HCT116 (cell line): ENCODE results near the gene REEP6. TPM values are rescaled to one million over a fixed set of nuclear protein-coding genes. Genes with fewer than 3 reads are reported as not detected.

Source experiments
- ATAC-seq: fragments of 200-7000 bp; cut with Tn5 transposase; 2 replicates; pipeline ENCODE4 v1.9.1; 2020; ENCODE audit warnings: mild to moderate bottlenecking, moderate library complexity
- BruUV-seq: library from RNA; stranded (reverse); fragments of 400-500 nt; replicated peaks from 2 replicates; lab custom pipeline; 2021; lab: Mats Ljungman, UMichigan
- CTCF ChIA-PET: fragments of 300-600 bp; sonication (Branson Sonifier 250); formaldehyde crosslinking; loops from one replicate; lab custom pipeline; 2021; ENCODE audit warnings: antibody characterized with exemption; lab: Charles Lee
- POLR2A ChIA-PET: fragments of 300-600, 350-600 bp; sonication (Branson Sonifier 250); formaldehyde crosslinking; loops from one replicate; lab custom pipeline; 2021; ENCODE audit warnings: antibody characterized with exemption; lab: Charles Lee
- RAD21 ChIA-PET, 2 experiments: fragments of 300-600 bp; sonication (Branson Sonifier 250); formaldehyde crosslinking; loops; one replicate each; lab custom pipeline; 2023; ENCODE audit warnings: low total read pairs in 2 of 2; ENCODE audit not compliant: uncharacterized antibody in 2 of 2, unreplicated experiment in 2 of 2, low non-redundant PET in 1 of 2; lab: Charles Lee
- DNase-seq: peaks from one replicate; pipeline ENCODE4 v3.0.0-alpha.2; 2010; ENCODE audit warnings: low read depth, low spot score
- H2AFZ ChIP-seq: fragments of 200-600 bp; shearing (Covaris generic), sonication (generic); 2 replicates; pipeline ENCODE4 v1.6.1; 2017; ENCODE audit warnings: low read depth, mixed run types, mixed read lengths, antibody characterized with exemption, low read length; ENCODE audit not compliant: poor library complexity, severe bottlenecking
- H3K27ac ChIP-seq: 2 replicates; pipeline ENCODE4 v1.5.1; 2012; ENCODE audit warnings: low read depth, low read length
- H3K27me3 ChIP-seq: fragments of 200-600 bp; sonication (generic); 2 replicates; pipeline ENCODE4 v1.6.1; 2016; ENCODE audit warnings: mixed run types, low read length, mixed read lengths; ENCODE audit not compliant: insufficient read depth
- H3K36me3 ChIP-seq, 2 experiments: fragments of 200-500 bp in 1 of 2; fragments of 200-600 bp in 1 of 2; sonication (Bioruptor generic) in 1 of 2; sonication (generic) in 1 of 2; 2 replicates each; pipeline versions ENCODE4 v1.5.1 to v1.6.1; 2014 to 2016; ENCODE audit warnings: low read length in 2 of 2, inconsistent platforms in 1 of 2, mixed read lengths in 1 of 2, mixed run types in 1 of 2; ENCODE audit not compliant: insufficient read depth in 2 of 2, control insufficient read depth in 1 of 2
- H3K4me1 ChIP-seq, 2 experiments: fragments of 200-600 bp in 1 of 2; sonication (generic) in 1 of 2; 2 replicates each; pipeline versions ENCODE4 v1.5.1 to v1.6.1; 2012 to 2017; ENCODE audit warnings: low read length in 2 of 2, inconsistent platforms in 1 of 2, mild to moderate bottlenecking in 1 of 2, mixed read lengths in 1 of 2, mixed run types in 1 of 2, moderate library complexity in 1 of 2; ENCODE audit not compliant: insufficient read depth in 2 of 2, control insufficient read depth in 1 of 2
- H3K4me2 ChIP-seq: fragments of 200-600 bp; sonication (generic); 2 replicates; pipeline ENCODE4 v1.6.1; 2017; ENCODE audit warnings: mixed run types, low read length, mixed read lengths
- H3K4me3 ChIP-seq, 2 experiments: fragments of 200-600 bp in 1 of 2; sonication (generic) in 1 of 2; replicated peaks in 1 of 2; 2 replicates each; pipeline ENCODE4 v1.5.1; 2011 to 2016; ENCODE audit warnings: low read length in 2 of 2, control low read depth in 1 of 2, low read depth in 1 of 2, mild to moderate bottlenecking in 1 of 2, mixed read lengths in 1 of 2, mixed run types in 1 of 2
- H3K79me2 ChIP-seq: fragments of 200-600 bp; sonication (generic); 2 replicates; pipeline ENCODE4 v1.6.1; 2017; ENCODE audit warnings: mild to moderate bottlenecking, mixed run types, low read length, moderate library complexity, mixed read lengths; ENCODE audit not compliant: insufficient read depth
- H3K9ac ChIP-seq: fragments of 200-600 bp; sonication (generic); 2 replicates; pipeline ENCODE4 v1.6.1; 2016; ENCODE audit warnings: low read length, mixed read lengths
- H3K9me2 ChIP-seq: fragments of 200-600 bp; sonication (generic), shearing (Covaris generic); 2 replicates; pipeline ENCODE4 v1.6.1; 2017; ENCODE audit warnings: mixed run types, mild to moderate bottlenecking, moderate library complexity; ENCODE audit not compliant: insufficient read depth
- H3K9me3 ChIP-seq, 2 experiments: fragments of 200-500 bp in 1 of 2; fragments of 200-600 bp in 1 of 2; sonication (Bioruptor generic) in 1 of 2; sonication (generic) in 1 of 2; 2 replicates each; pipeline ENCODE4 v1.6.1; 2014 to 2017; ENCODE audit warnings: low read length in 2 of 2, mixed read lengths in 2 of 2, inconsistent platforms in 1 of 2, low read depth in 1 of 2, mild to moderate bottlenecking in 1 of 2, mixed run types in 1 of 2, moderate library complexity in 1 of 2; ENCODE audit not compliant: control insufficient read depth in 1 of 2, insufficient read depth in 1 of 2
- H4K20me1 ChIP-seq: fragments of 200-600 bp; sonication (generic), shearing (Covaris generic); 2 replicates; pipeline ENCODE4 v1.6.1; 2017; ENCODE audit warnings: mixed run types, mild to moderate bottlenecking, moderate library complexity; ENCODE audit not compliant: insufficient read depth
- CEBPB ChIP-seq: IDR thresholded peaks from 2 replicates; pipeline ENCODE4 v1.6.1; 2012; ENCODE audit warnings: low read depth
- EGR1 ChIP-seq: IDR thresholded peaks from 2 replicates; pipeline ENCODE4 v1.6.1; 2012; ENCODE audit warnings: low read depth
- FOSL1 ChIP-seq: IDR thresholded peaks from 2 replicates; pipeline ENCODE4 v1.6.1; 2012; ENCODE audit warnings: low read depth
- RAD21 ChIP-seq: IDR thresholded peaks from 2 replicates; pipeline ENCODE4 v1.6.1; 2012; ENCODE audit warnings: low read depth, mild to moderate bottlenecking
- SRF ChIP-seq: IDR thresholded peaks from 2 replicates; pipeline ENCODE4 v1.6.1; 2012; ENCODE audit warnings: low read depth
- TCF7L2 ChIP-seq: IDR thresholded peaks from 2 replicates; pipeline ENCODE4 v1.7.0; 2011; ENCODE audit warnings: borderline replicate concordance, inconsistent platforms; ENCODE audit not compliant: insufficient read depth, insufficient read length; ENCODE audit errors: extremely low read depth
- YY1 ChIP-seq: IDR thresholded peaks from 2 replicates; pipeline ENCODE4 v1.6.1; 2011; ENCODE audit warnings: low read length, low read depth, moderate library complexity, mild to moderate bottlenecking; ENCODE audit not compliant: insufficient replicate concordance; ENCODE audit errors: extremely low read depth
- ZFX ChIP-seq: fragments of 450-650 bp; IDR thresholded peaks from 2 replicates; pipeline ENCODE4 v1.6.1; 2017
- ZNF274 ChIP-seq: fragments of 200-500 bp; sonication (Bioruptor generic); IDR thresholded peaks from 2 replicates; pipeline ENCODE4 v1.6.1; 2014; ENCODE audit warnings: mild to moderate bottlenecking, low read depth, low read length, inconsistent platforms
- intact Hi-C: fragments of 100-400 bp; cut with micrococcal nuclease; formaldehyde crosslinking; loops from 2 replicates; pipeline ENCODE4 v1.10.0; 2022
- total RNA-seq: library from RNA; stranded (reverse); gene quantifications from one replicate; pipeline ENCODE4 v1.2.1, GENCODE V29; 2021; ENCODE audit not compliant: unreplicated experiment
- TF ChIP-seq, protein P1 (sequence below): IDR thresholded peaks from 2 replicates; pipeline ENCODE4 v1.6.1; 2012

Gene REEP6
- total RNA-seq, 1 experiment from 2014 or later = 53.9 TPM

DNA sequence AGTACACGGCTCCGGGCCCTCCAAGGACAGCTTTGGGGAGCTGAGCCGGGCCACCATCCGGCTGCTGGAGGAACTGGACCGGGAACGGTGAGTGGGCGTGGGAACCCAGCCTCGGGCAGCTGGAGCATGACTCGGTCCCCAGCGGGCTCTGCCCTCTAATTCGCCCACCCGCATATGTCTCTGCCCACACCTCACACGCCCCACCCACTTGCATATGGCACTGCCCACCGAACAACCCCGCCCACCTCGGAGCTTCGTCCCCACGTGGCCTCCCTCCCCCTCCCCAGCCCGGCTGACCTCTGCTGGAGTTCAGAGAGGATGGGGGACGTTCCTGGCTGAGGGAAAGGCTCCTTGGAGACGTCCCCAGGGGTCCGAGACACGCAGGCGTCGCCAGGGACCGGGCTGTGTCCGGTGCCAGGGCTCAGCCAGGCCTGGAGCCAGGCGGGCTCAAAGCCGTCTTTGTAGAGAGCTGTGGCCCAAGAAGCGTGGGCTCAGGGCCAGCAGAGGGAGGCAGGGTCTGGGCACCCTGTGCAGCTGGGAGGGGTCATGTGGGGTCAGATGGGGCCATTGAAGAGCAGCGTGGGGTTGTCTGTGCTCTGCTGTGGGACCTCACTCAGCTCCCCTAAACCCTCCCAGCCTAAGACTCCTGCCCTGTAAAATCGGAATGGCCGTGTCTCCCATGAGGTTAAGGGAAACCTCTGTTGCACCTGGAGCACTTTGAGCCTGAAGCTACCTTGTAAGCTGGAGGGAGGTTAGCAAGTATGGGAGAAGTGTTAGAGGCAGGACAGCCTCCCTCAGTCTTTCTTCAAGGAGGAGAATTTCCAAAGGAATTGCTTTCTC is 37.2 kb upstream of the REEP6 start:
- TF ChIP-seq RAD21 (no peak), TCF7L2 (no peak), ZNF274 (no peak), EGR1 (peak; percentile 54; the same call in 1 of the 2 replicates), SRF (no peak), YY1 (no peak)
- Histone ChIP-seq H3K27ac (no peak overlapping the region), H3K4me3 (no peak overlapping the region), H3K9me2 (no peaks in the 10 kb centered on the region), H3K9ac (no peak overlapping the region), H3K79me2 (no peaks in the 10 kb centered on the region), H4K20me1 (no peaks in the 10 kb centered on the region), H3K9me3 (no peaks in the 10 kb centered on the region), H3K4me1 (peaks cover 23 to 39% of the 10 kb centered on the region in 2 experiments), H3K27me3 (no peaks in the 10 kb centered on the region; the same call in 1 of the 2 replicates), H2AFZ (no peak overlapping the region), H3K36me3 (no peaks in the 10 kb centered on the region), H3K4me2 (no peak overlapping the region)
- RAD21 ChIA-PET = no interaction called here
- no peak for DNase-seq
- ATAC-seq = no peak
- no TSS peak for BruUV-seq
- intact Hi-C loops = no loop called here
- POLR2A ChIA-PET = interaction anchor here (1.2 to 3.3 kb wide), 2 partner anchors 9 to 185 kb away, joined by 5 to 28 read pairs; partner anchors contain the start of gene CIRBP
- CTCF ChIA-PET = interaction anchor here (4.0 kb wide), 1 partner anchor 9 kb away, joined by 49 read pairs; no protein-coding TSS in a partner anchor

DNA sequence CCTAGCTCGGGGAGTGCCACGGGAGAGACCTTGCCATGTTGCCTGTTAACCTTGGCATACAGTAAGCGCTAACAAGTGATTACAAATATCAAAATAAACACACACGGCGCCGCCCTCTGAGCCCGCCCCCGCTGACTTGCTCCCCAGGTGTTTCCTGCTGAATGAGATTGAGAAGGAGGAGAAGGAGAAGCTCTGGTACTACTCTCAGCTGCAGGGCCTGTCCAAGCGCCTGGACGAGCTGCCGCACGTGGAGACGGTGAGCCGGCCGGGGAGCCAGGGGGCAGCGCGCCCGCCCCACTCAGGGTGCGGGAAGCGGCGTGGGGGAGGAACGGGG is 36.0 kb upstream of the REEP6 start:
- DNase-seq (no peak), ATAC-seq (peak; percentile 6)
- Histone ChIP-seq H3K36me3 (no peaks in the 10 kb centered on the region), H3K27ac (peak overlapping the region; percentile 65), H3K9me2 (no peaks in the 10 kb centered on the region), H3K9ac (peak overlapping the region; percentile 50), H3K4me1 (peaks cover 23 to 47% of the 10 kb centered on the region in 2 experiments), H3K9me3 (no peaks in the 10 kb centered on the region), H4K20me1 (no peaks in the 10 kb centered on the region), H3K27me3 (no peaks in the 10 kb centered on the region; the same call in 1 of the 2 replicates), H2AFZ (no peak overlapping the region), H3K4me2 (peak overlapping the region; percentile 93), H3K4me3 (peak overlapping the region; percentile 40 to 62), H3K79me2 (no peaks in the 10 kb centered on the region)
- ChIA-PET POLR2A (interaction anchor here (1.0 to 3.3 kb wide), 9 partner anchors 10 to 211 kb away, joined by 3 to 28 read pairs (median 6); partner anchors contain the start of genes CIRBP and REEP6), CTCF (interaction anchor here (0.9 to 4.0 kb wide), 8 partner anchors 10 to 371 kb away, joined by 3 to 49 read pairs (median 4); partner anchors contain the start of gene CIRBP), RAD21 (no interaction called here)
- BruUV-seq = no TSS peak
- TF ChIP-seq FOSL1 (no peak), CEBPB (no peak), EGR1 (peak; percentile 58; the same call in 1 of the 2 replicates), ZFX (peak; percentile 53; the same call in 1 of the 2 replicates), TCF7L2 (no peak)
- TF ChIP-seq, protein P1, sequence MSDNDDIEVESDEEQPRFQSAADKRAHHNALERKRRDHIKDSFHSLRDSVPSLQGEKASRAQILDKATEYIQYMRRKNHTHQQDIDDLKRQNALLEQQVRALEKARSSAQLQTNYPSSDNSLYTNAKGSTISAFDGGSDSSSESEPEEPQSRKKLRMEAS = peak; percentile 77; the same call in 1 of the 2 replicates
- intact Hi-C loops = loop anchor here (1.0 kb wide), 1 partner anchor 36 kb away; the partner anchor contains the start of gene REEP6
